AG04449 (cell line): Measurements from ENCODE around the gene EMC10.

Experiments used
- CTCF ChIA-PET: fragments of 350-600 bp; formaldehyde crosslinking; extraction: SDS; loops from one replicate; lab custom pipeline; 2021; ENCODE audit warnings: antibody characterized with exemption; lab: Yijun Ruan, JAX
- POLR2A ChIA-PET: fragments of 400-600, 350-600 bp; formaldehyde crosslinking; extraction: SDS; loops from one replicate; lab custom pipeline; 2020; ENCODE audit warnings: antibody characterized with exemption, inconsistent platforms; lab: Yijun Ruan, JAX
- DNase-seq: peaks from one replicate; pipeline ENCODE4 v3.0.0-alpha.2; 2010; ENCODE audit warnings: low read depth, low spot score
- H3K4me3 ChIP-seq: 2 replicates; pipeline ENCODE4 v1.5.1; 2011; ENCODE audit warnings: low read depth, mild to moderate bottlenecking, control low read depth, low read length
- CTCF ChIP-seq: IDR thresholded peaks from one replicate; pipeline ENCODE4 v1.5.1; 2011; ENCODE audit warnings: mild to moderate bottlenecking, moderate library complexity, low read length, control low read depth, inconsistent platforms; ENCODE audit not compliant: insufficient read depth; ENCODE audit errors: missing control alignments

EMC10 gene

GRCh38 chr19:50458396-50459066 is 17.8 kb upstream of the EMC10 start:
- CTCF ChIA-PET: interaction anchor here (0.9 to 2.3 kb wide), 5 partner anchors 13 to 101 kb away, joined by 3 to 7 read pairs (median 3); no protein-coding TSS in a partner anchor
- TF ChIP-seq CTCF: no peak
- no peak overlapping the region for H3K4me3 ChIP-seq
- no peak for DNase-seq
- POLR2A ChIA-PET: no interaction called here

- no peak for DNase-seq
- no peak for TF ChIP-seq CTCF
- CTCF ChIA-PET: interaction anchor here (0.9 to 1.5 kb wide), 2 partner anchors 13 to 102 kb away, joined by 3 read pairs; no protein-coding TSS in a partner anchor
- POLR2A ChIA-PET: no interaction called here
- H3K4me3 ChIP-seq: no peak overlapping the region
Observed at GRCh38 chr19:50459067-50459456, 17.2 kb upstream of the EMC10 start.

- no peak for DNase-seq
- no peak overlapping the region for H3K4me3 ChIP-seq
- no peak for TF ChIP-seq CTCF
- POLR2A ChIA-PET: no interaction called here
- CTCF ChIA-PET: interaction anchor here (0.6 to 7.4 kb wide), 9 partner anchors 14 to 108 kb away, joined by 3 to 132 read pairs (median 4); partner anchors contain the start of gene NAPSA
Observed at GRCh38 chr19:50459638-50460037, 16.7 kb upstream of the EMC10 start.

GRCh38 chr19:50460161-50460765 is 16.0 kb upstream of the EMC10 start:
- ChIA-PET POLR2A (interaction anchor here (1.6 kb wide), 1 partner anchor 76 kb away, joined by 7 read pairs; the partner anchor contains the start of gene POLD1), CTCF (interaction anchor here (0.6 to 7.4 kb wide), 17 partner anchors 8 to 109 kb away, joined by 3 to 132 read pairs (median 5); partner anchors contain the start of genes EMC10, GARIN5A and NAPSA)
- DNase-seq: no peak
- no peak for TF ChIP-seq CTCF
- H3K4me3 ChIP-seq: no peak overlapping the region

- TF ChIP-seq CTCF: peak; percentile 88
- no peak for DNase-seq
- POLR2A ChIA-PET: interaction anchor here (1.6 kb wide), 1 partner anchor 77 kb away, joined by 7 read pairs; the partner anchor contains the start of gene POLD1
- CTCF ChIA-PET: interaction anchor here (0.7 to 7.4 kb wide), 21 partner anchors 9 to 104 kb away, joined by 3 to 132 read pairs (median 5); partner anchors contain the start of genes EMC10, GARIN5A, NAPSA and NR1H2
- H3K4me3 ChIP-seq: no peak overlapping the region
Observed at GRCh38 chr19:50461066-50461875, 15.0 kb upstream of the EMC10 start.
